RWPE2 (cell line): ENCODE measurements around the gene ADRA2B.
"Not testable (repeated sequence)": the region's sequence is repeated elsewhere in the genome, so short reads cannot be mapped to it uniquely, and the experiment has no call there.

ENCODE experiments used
- ATAC-seq: fragments of 200-7000 bp; cut with Tn5 transposase; 3 replicates; pipeline ENCODE4 v1.9.1; 2021; ENCODE audit warnings: low read depth
- DNase-seq: peaks from one replicate; pipeline ENCODE4 v3.0.0-alpha.2; 2020; ENCODE audit warnings: low spot score
- H3K27ac ChIP-seq: fragments of 450-650 bp; 2 replicates; pipeline ENCODE4 v1.5.1; 2017; ENCODE audit warnings: mild to moderate bottlenecking; ENCODE audit not compliant: poor library complexity, severe bottlenecking
- H3K27me3 ChIP-seq: fragments of 250-450 bp; sonication (Bioruptor Pico); 2 replicates; pipeline ENCODE4 v1.5.1; 2021; ENCODE audit warnings: mild to moderate bottlenecking, moderate library complexity; ENCODE audit not compliant: insufficient read depth, poor library complexity, severe bottlenecking
- H3K36me3 ChIP-seq: fragments of 250-450 bp; sonication (Bioruptor Pico); 2 replicates; pipeline ENCODE4 v1.5.1; 2020; ENCODE audit warnings: low read depth, mild to moderate bottlenecking, moderate library complexity
- H3K4me1 ChIP-seq: fragments of 250-450 bp; sonication (Bioruptor Pico); 2 replicates; pipeline ENCODE4 v1.5.1; 2021; ENCODE audit warnings: mild to moderate bottlenecking, moderate library complexity; ENCODE audit not compliant: insufficient read depth, poor library complexity, severe bottlenecking
- H3K4me3 ChIP-seq: fragments of 250-450 bp; sonication (Bioruptor Pico); 2 replicates; pipeline ENCODE4 v1.5.1; 2021; ENCODE audit warnings: mild to moderate bottlenecking, moderate library complexity; ENCODE audit not compliant: severe bottlenecking
- H3K9me3 ChIP-seq: fragments of 250-450 bp; sonication (Bioruptor Pico); 2 replicates; pipeline ENCODE4 v1.5.1; 2021; ENCODE audit warnings: mild to moderate bottlenecking, moderate library complexity; ENCODE audit not compliant: severe bottlenecking
- CTCF ChIP-seq: fragments of 450-650 bp; IDR thresholded peaks from one replicate; pipeline ENCODE4 v1.5.1; 2017; ENCODE audit warnings: mild to moderate bottlenecking, moderate library complexity; ENCODE audit not compliant: poor library complexity, severe bottlenecking

The ADRA2B gene

GRCh38 chr2:96087130-96087529 lies 29.2 kb downstream of the ADRA2B start:
- ATAC-seq (no peak), DNase-seq (no peak)
- Histone ChIP-seq H3K4me3 (no peak overlapping the region), H3K4me1 (no peaks in the 10 kb centered on the region), H3K27ac (no peak overlapping the region), H3K36me3 (no peaks in the 10 kb centered on the region), H3K27me3 (no peaks in the 10 kb centered on the region), H3K9me3 (no peaks in the 10 kb centered on the region)
- TF ChIP-seq CTCF: no peak

- DNase-seq (no peak), ATAC-seq (no peak)
- no peak overlapping the region for H3K4me3 ChIP-seq
- H3K36me3 ChIP-seq: no peaks in the 10 kb centered on the region
- TF ChIP-seq CTCF: no peak
- H3K9me3 ChIP-seq: no peaks in the 10 kb centered on the region
- H3K27ac ChIP-seq: no peak overlapping the region
- no peaks in the 10 kb centered on the region for H3K4me1 ChIP-seq
- no peaks in the 10 kb centered on the region for H3K27me3 ChIP-seq
Measured at GRCh38 chr2:96085541-96086355, 30.6 kb downstream of the ADRA2B start.

- not testable (repeated sequence) for H3K9me3 ChIP-seq, H3K4me1 ChIP-seq, H3K27me3 ChIP-seq, DNase-seq, H3K27ac ChIP-seq, ATAC-seq, H3K36me3 ChIP-seq, H3K4me3 ChIP-seq
Measured at GRCh38 chr2:96084858-96085518, 31.4 kb downstream of the ADRA2B start.

- no peak for DNase-seq
- no peak for ATAC-seq
- Histone ChIP-seq H3K27me3 (no peaks in the 10 kb centered on the region), H3K36me3 (no peaks in the 10 kb centered on the region), H3K9me3 (no peaks in the 10 kb centered on the region), H3K4me1 (no peaks in the 10 kb centered on the region), H3K27ac (no peak overlapping the region), H3K4me3 (no peak overlapping the region)
- TF ChIP-seq CTCF: no peak
Measured at GRCh38 chr2:96083989-96084857, 32.1 kb downstream of the ADRA2B start.

- TF ChIP-seq CTCF: no peak
- H3K4me3 ChIP-seq: no peak overlapping the region
- no peak overlapping the region for H3K27ac ChIP-seq
- no peaks in the 10 kb centered on the region for H3K36me3 ChIP-seq
- DNase-seq: no peak
- H3K9me3 ChIP-seq: no peaks in the 10 kb centered on the region
- no peaks in the 10 kb centered on the region for H3K27me3 ChIP-seq
- H3K4me1 ChIP-seq: no peaks in the 10 kb centered on the region
- no peak; the same call in 2 of the 3 replicates for ATAC-seq
Measured at GRCh38 chr2:96083064-96083939, 33.1 kb downstream of the ADRA2B start.
